Activated naive CD4-positive, alpha-beta T cell treated with anti-CD3 and anti-CD28 coated beads, Interleukin-2, amount 10 ng/mL, durations not matched to agents 5 hours and 36 hours (primary cell): Measurements from ENCODE around the gene ZNF654. TPM values are rescaled to one million over a fixed set of nuclear protein-coding genes. Genes with fewer than 3 reads are reported as not detected.

Experiments used
- total RNA-seq, 2 experiments: library from RNA; stranded (reverse); gene quantifications; one replicate each; pipeline ENCODE4 v1.2.3, GENCODE V29; 2021

The ZNF654 gene
- 10 to 100 TPM; 20.9 to 29.2 TPM for total RNA-seq

GRCh38 chr3:88058581-88059379 is at the start of gene ZNF654, which contains the start of gene CGGBP1:
Gene ZNF654, plus strand, starts transcription at chr3:88059255. Its CDS starts 65 bp downstream, at chr3:88059320.
Gene CGGBP1, minus strand, starts transcription at chr3:88059005. Its CDS starts 3,029 bp downstream, at chr3:88055976.

GRCh38 chr3:88149509-88150362 is 90.7 kb downstream of the ZNF654 start, which contains the start of gene C3orf38:
Gene C3orf38, plus strand, starts transcription at chr3:88149959. Its CDS starts 94 bp downstream, at chr3:88150053.

Other genes starting within 250 kb of the ZNF654 start
- 10 to 100 TPM; 97.4 to 97.8 TPM for gene CGGBP1, start 250 bp upstream of the ZNF654 start, total RNA-seq
- 10 to 100 TPM; 26.4 to 27.6 TPM for gene C3orf38, start 90.7 kb downstream of the ZNF654 start, total RNA-seq